ENCODE data around the gene PGA3.

GRCh38 chr11:61168042-61168688 lies 35.1 kb upstream of the PGA3 start:
- TF ChIP-seq CTCF (IDR thresholded peaks at IDR 0.05) (no peak), ZFX (IDR thresholded peaks at IDR 0.05; ENCODE audit: borderline replicate concordance) (no peak)
